Esophagus muscularis mucosa (tissue), 4 donors: ENCODE results near the gene NPAS1. TPM values are rescaled to one million over a fixed set of nuclear protein-coding genes. Genes with fewer than 3 reads are reported as not detected.

Experiments used
- DNase-seq: peaks from one replicate; pipeline ENCODE4 v3.0.0-alpha.2; 2017; ENCODE audit errors: extremely low spot score
- H3K27ac ChIP-seq, 4 donors: fragments of 200-600 bp; sonication (generic); replicated peaks in 1 of 4; 1 replicate in 3 of 4; 2 replicates in 1 of 4; pipeline ENCODE4 v1.5.1; 2016 to 2019; ENCODE audit warnings: mild to moderate bottlenecking in 1 of 4
- H3K27me3 ChIP-seq, 4 donors: fragments of 200-600 bp; sonication (generic); one replicate each; pipeline versions ENCODE4 v1.5.1 to v1.6.0; 2016 to 2019
- H3K36me3 ChIP-seq, 4 donors: fragments of 200-600 bp; sonication (generic); one replicate each; pipeline ENCODE4 v1.5.1; 2016 to 2019
- H3K4me1 ChIP-seq, 4 donors: fragments of 200-600 bp; sonication (generic); one replicate each; pipeline ENCODE4 v1.5.1; 2016 to 2019
- H3K4me3 ChIP-seq, 4 donors: fragments of 200-600 bp; sonication (generic); 1 replicate in 2 of 4; 2 replicates in 2 of 4; pipeline ENCODE4 v1.5.1; 2016 to 2019; ENCODE audit warnings: mild to moderate bottlenecking in 4 of 4, moderate library complexity in 1 of 4
- H3K9me3 ChIP-seq, 4 donors: fragments of 200-600 bp; sonication (generic); 1 replicate in 3 of 4; 2 replicates in 1 of 4; pipeline ENCODE4 v1.5.1; 2016 to 2019
- EP300 ChIP-seq: sonication (generic); formaldehyde crosslinking; IDR thresholded peaks from one replicate; pipeline ENCODE4 v1.6.1; 2017; ENCODE audit warnings: antibody characterized with exemption
- POLR2A ChIP-seq: fragments of 450-650 bp; IDR thresholded peaks from one replicate; pipeline ENCODE4 v1.6.1; 2017; ENCODE audit warnings: antibody characterized with exemption, moderate library complexity, mild to moderate bottlenecking, low read depth
- POLR2AphosphoS5 ChIP-seq, 2 donors: sonication (generic); formaldehyde crosslinking; IDR thresholded peaks; one replicate each; pipeline ENCODE4 v1.6.1; 2017; ENCODE audit warnings: antibody characterized with exemption in 2 of 2
- WGBS: methylation state at CpG from one replicate; pipeline ENCODE4 v1.1.5; 2018; 5-methylcytosine and 5-hydroxymethylcytosine counted together
- intact Hi-C: fragments of 100-400 bp; cut with DNase I; formaldehyde crosslinking; loops from one replicate; pipeline ENCODE4 v1.15.1; 2023
- total RNA-seq, 4 donors: library from RNA; depleted of rRNA; stranded (reverse); fragments of >200 nt; gene quantifications; one replicate each; pipeline versions ENCODE4 v1.1.0 to v1.2.1, GENCODE V29; 2016
- TF ChIP-seq, protein P1 (sequence below), 3 experiments: fragments of 200-600 bp in 2 of 3; fragments of 450-650 bp in 1 of 3; sonication (generic) in 2 of 3; IDR thresholded peaks; one replicate each; pipeline ENCODE4 v1.5.1; 2017 to 2019; ENCODE audit warnings: antibody characterized with exemption in 3 of 3, mild to moderate bottlenecking in 2 of 3, moderate library complexity in 1 of 3

Gene NPAS1
- total RNA-seq, 4 donors from 2014 or later: 0.34 TPM; not detected in 3

DNA sequence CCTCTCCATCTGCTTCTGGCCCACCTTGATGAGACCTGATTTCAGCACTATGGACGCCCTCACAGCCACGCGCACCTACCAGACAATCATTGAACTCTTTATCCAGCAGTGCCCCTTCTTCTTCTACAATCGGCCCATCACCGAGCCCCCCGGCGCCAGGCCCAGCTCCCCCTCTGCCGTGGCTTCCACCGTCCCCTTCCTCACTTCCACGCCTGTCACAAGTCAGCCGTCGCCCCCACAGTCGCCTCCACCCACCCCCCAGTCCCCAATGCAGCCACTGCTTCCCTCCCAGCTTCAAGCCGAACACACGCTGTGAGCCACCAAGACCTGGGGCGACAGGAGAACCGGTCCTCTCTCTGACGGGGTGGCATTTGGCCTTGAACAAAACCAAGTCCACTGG, 19.3 kb upstream of the NPAS1 start:
- H3K27me3 ChIP-seq: no peaks in the 10 kb centered on the region
- H3K4me3 ChIP-seq: no peak overlapping the region
- H3K4me1 ChIP-seq: peaks cover 10 to 16% (median 11%) of the 10 kb centered on the region in 4 donors
- WGBS: 95% methylated on average over 14 of the region's 18 CpGs
- no peak overlapping the region for H3K27ac ChIP-seq
- no peak for DNase-seq
- intact Hi-C loops: no loop called here
- peaks cover 31 to 67% (median 53%) of the 10 kb centered on the region in 4 donors for H3K36me3 ChIP-seq
- TF ChIP-seq POLR2A: no peak
- TF ChIP-seq POLR2AphosphoS5 (IDR thresholded peaks at IDR 0.05): no peak
- TF ChIP-seq EP300: no peak
- TF ChIP-seq, protein P1, sequence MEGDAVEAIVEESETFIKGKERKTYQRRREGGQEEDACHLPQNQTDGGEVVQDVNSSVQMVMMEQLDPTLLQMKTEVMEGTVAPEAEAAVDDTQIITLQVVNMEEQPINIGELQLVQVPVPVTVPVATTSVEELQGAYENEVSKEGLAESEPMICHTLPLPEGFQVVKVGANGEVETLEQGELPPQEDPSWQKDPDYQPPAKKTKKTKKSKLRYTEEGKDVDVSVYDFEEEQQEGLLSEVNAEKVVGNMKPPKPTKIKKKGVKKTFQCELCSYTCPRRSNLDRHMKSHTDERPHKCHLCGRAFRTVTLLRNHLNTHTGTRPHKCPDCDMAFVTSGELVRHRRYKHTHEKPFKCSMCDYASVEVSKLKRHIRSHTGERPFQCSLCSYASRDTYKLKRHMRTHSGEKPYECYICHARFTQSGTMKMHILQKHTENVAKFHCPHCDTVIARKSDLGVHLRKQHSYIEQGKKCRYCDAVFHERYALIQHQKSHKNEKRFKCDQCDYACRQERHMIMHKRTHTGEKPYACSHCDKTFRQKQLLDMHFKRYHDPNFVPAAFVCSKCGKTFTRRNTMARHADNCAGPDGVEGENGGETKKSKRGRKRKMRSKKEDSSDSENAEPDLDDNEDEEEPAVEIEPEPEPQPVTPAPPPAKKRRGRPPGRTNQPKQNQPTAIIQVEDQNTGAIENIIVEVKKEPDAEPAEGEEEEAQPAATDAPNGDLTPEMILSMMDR (IDR thresholded peaks at IDR 0.05): no peak
- H3K9me3 ChIP-seq: no peaks in the 10 kb centered on the region

DNA sequence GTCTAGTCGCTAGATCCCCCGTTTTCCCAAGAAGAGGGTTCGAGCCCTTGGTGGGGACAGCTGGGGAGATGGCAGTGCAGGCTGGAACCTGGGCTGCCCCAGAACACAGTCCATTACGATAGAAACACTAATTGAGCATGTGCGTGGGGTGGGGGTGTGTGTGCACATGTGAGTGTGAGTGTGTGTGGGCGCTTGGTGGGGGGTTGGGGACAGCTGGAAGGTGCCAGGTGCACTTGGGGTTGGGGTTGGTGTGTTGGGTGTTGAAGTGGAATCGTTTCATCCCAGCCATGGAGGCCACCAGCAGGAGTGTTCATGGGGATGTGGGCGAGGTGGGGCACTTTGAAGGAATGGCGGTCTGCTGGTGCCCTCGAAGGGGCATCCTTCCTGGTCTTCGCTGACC, 18.1 kb upstream of the NPAS1 start:
- H3K36me3 ChIP-seq: peaks cover 31 to 55% (median 48%) of the 10 kb centered on the region in 4 donors
- H3K27me3 ChIP-seq: no peaks in the 10 kb centered on the region
- DNase-seq: no peak
- WGBS: 82% methylated on average over 10 of the region's 11 CpGs
- no peak overlapping the region for H3K27ac ChIP-seq
- intact Hi-C loops: no loop called here
- no peaks in the 10 kb centered on the region for H3K9me3 ChIP-seq
- no peak overlapping the region for H3K4me3 ChIP-seq
- H3K4me1 ChIP-seq: peaks cover 10 to 16% (median 11%) of the 10 kb centered on the region in 4 donors
- no peak for TF ChIP-seq POLR2A
- no peak for TF ChIP-seq POLR2AphosphoS5 (IDR thresholded peaks at IDR 0.05)
- TF ChIP-seq, protein P1 (IDR thresholded peaks at IDR 0.05): no peak
- no peak for TF ChIP-seq EP300

DNA sequence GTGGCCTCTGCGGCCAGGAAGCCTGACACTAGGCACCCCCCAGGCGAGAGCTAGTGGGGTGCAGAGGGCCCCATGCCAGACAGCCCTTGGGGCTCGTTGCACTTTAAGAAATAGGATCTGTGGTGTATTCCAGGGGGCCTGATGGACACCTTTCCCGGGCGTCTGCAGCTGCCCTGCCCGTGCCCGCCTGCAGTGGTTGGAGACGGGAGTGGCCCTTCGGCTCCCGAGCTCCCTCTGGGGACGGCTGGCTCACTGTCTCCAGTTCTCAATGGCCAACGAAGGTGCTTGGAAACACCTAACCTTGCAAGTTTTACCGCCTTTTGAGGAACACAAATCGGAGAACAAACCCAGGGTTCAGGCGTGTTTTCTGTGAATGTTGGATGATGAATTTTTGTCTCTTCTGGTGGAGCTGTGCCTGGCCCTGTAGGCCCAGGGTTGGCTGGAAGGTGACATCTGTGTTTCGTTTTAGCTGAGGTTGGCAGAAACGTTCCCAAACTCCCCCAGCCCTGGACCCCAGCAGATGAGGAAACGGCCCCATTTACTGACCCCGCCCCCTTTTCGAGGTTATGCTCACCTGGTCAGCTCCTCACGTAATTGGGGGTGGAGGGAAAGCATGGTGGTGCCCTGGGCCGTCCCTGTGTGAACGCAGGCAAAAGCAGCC, 17.4 kb upstream of the NPAS1 start:
- no peak for TF ChIP-seq EP300
- TF ChIP-seq, protein P1 (IDR thresholded peaks at IDR 0.05): peak in 1 of 3 experiments; percentile 11
- Histone ChIP-seq H3K36me3 (peaks cover 31 to 48% (median 47%) of the 10 kb centered on the region in 4 donors), H3K27ac (no peak overlapping the region), H3K27me3 (no peaks in the 10 kb centered on the region), H3K4me3 (no peak overlapping the region), H3K4me1 (peaks cover 10 to 16% (median 11%) of the 10 kb centered on the region in 4 donors), H3K9me3 (no peaks in the 10 kb centered on the region)
- intact Hi-C loops: no loop called here
- DNase-seq: no peak
- 80% methylated on average over 15 of the region's 23 CpGs for WGBS

DNA sequence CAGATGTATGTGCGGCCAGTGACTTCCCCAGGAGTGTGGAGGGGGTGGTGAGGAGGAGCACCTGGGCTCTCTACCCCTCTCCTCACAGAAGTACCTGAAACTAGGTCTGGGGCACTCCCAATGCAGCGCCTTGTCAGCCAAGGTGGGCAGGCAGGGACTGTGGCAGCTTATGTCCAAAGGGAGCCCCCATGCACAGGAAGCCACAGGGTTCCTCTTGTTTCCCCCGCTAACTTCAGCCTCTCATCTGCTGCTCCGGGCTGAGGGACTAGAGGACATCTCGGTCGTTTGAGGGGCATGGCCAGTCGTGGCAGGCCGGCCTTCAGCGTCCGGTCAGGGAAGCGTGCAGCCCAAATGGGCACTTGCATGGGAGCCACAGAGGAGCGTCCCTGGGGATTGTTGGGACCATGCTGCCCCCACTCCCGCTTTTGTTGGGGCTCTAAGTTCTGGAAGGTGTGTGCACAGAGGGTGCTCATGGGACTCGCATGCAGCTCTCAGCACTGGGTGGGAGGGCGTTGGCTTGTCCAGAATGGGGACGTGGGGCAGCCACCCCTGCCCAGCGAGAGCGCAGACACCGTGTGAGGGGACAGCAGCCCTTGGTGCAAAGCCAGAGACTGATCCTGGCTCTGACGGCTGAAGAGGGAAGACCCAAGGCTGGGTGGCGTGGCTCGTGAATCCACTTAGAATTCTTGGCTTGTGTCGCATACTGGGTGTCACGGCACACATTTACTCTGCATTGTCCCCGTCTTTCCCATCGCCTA, 16.6 kb upstream of the NPAS1 start:
- 75% methylated on average over 21 of the region's 26 CpGs for WGBS
- H3K36me3 ChIP-seq: peaks cover 25 to 40% (median 39%) of the 10 kb centered on the region in 4 donors
- H3K27ac ChIP-seq: no peak overlapping the region
- peaks cover 10 to 16% (median 11%) of the 10 kb centered on the region in 4 donors for H3K4me1 ChIP-seq
- no peak overlapping the region for H3K4me3 ChIP-seq
- TF ChIP-seq, protein P1 (IDR thresholded peaks at IDR 0.05): no peak
- TF ChIP-seq EP300 (no peak), POLR2A (no peak), POLR2AphosphoS5 (IDR thresholded peaks at IDR 0.05) (no peak)
- H3K9me3 ChIP-seq: no peaks in the 10 kb centered on the region
- intact Hi-C loops: no loop called here
- no peak for DNase-seq
- no peaks in the 10 kb centered on the region for H3K27me3 ChIP-seq
